Right lobe of liver (tissue), 6 donors: Measurements from ENCODE around the gene GPD1L. TPM values are rescaled to one million over a fixed set of nuclear protein-coding genes. Genes with fewer than 3 reads are reported as not detected.

Experiments
- ATAC-seq, 4 donors: fragments of 200-7000 bp; cut with Tn5 transposase; one replicate each; pipeline ENCODE4 v1.9.1; 2020; ENCODE audit warnings: mild to moderate bottlenecking in 4 of 4, moderate library complexity in 4 of 4
- DNase-seq, 3 donors: peaks; one replicate each; pipeline ENCODE4 v3.0.0-alpha.2; 2020
- H3K27ac ChIP-seq, 3 donors: fragments of 200-600 bp; one replicate each; pipeline ENCODE4 v1.8.0; 2022
- H3K27me3 ChIP-seq, 2 donors: fragments of 200-600 bp; one replicate each; pipeline ENCODE4 v1.8.0; 2022
- H3K36me3 ChIP-seq, 4 donors: fragments of 200-600 bp; sonication (generic) in 1 of 4; one replicate each; pipeline versions ENCODE4 v1.5.1 to v1.8.0; 2017 to 2022; ENCODE audit warnings: control low read depth in 1 of 4
- H3K4me1 ChIP-seq, 4 donors: fragments of 200-600 bp; sonication (generic) in 1 of 4; one replicate each; pipeline versions ENCODE4 v1.5.1 to v1.8.0; 2017 to 2022; ENCODE audit warnings: control low read depth in 1 of 4
- H3K4me3 ChIP-seq, 3 donors: fragments of 200-600 bp; one replicate each; pipeline ENCODE4 v1.8.0; 2022
- H3K9me3 ChIP-seq, 4 donors: fragments of 200-600 bp; sonication (generic) in 1 of 4; one replicate each; pipeline versions ENCODE4 v1.5.1 to v1.8.0; 2017 to 2022; ENCODE audit warnings: control low read depth in 1 of 4
- CTCF ChIP-seq, 4 donors: fragments of 200-600 bp in 3 of 4; fragments of 450-650 bp in 1 of 4; IDR thresholded peaks; one replicate each; pipeline versions ENCODE4 v1.5.1 to v1.8.0; 2016 to 2022; ENCODE audit warnings: antibody characterized with exemption in 4 of 4, mild to moderate bottlenecking in 2 of 4
- POLR2A ChIP-seq: fragments of 450-650 bp; IDR thresholded peaks from one replicate; pipeline ENCODE4 v1.6.1; 2017; ENCODE audit warnings: antibody characterized with exemption, mild to moderate bottlenecking
- WGBS: methylation state at CpG from one replicate; pipeline ENCODE4 v1.1.6; 2018; ENCODE audit warnings: low coverage, low lambda C conversion rate; ENCODE audit not compliant: insufficient coverage; ENCODE audit errors: missing lambda C conversion rate; 5-methylcytosine and 5-hydroxymethylcytosine counted together
- intact Hi-C, 2 donors: fragments of 100-400 bp; cut with DNase I; formaldehyde crosslinking; loops; one replicate each; pipeline versions ENCODE4 v1.11.2 to v1.14.1; 2022
- total RNA-seq, 6 experiments: library from RNA; depleted of rRNA in 2 of 6; stranded (reverse); fragments of >200 nt in 2 of 6; fragmentation: NEBNext Ultra II Directional in 3 of 6; extraction: Animal tissue kit (Norgen Biotek cat#: 25700) in 3 of 6; gene quantifications; one replicate each; pipeline versions ENCODE4 v1.1.0 to v1.2.4, GENCODE V29; 2016 to 2023
- donor health status: DM: no; HTN: yes; CAD: no.
- donor health status: DM: no; HTN: no; CAD: no.
- donor health status: DM: no; HTN: no; CAD: no.
- donor health status: DM: no; HTN: yes; CAD: no.
- donor health status: DM: no; HTN: yes; CAD: no.

Gene GPD1L
- total RNA-seq, 6 experiments from 2014 or later, result 1.5 to 3.3 (median 2.6) TPM

- WGBS, result 22% methylated on average over 3 of the region's 3 CpGs
- Histone ChIP-seq H3K4me3 (no peak overlapping the region), H3K36me3 (no peaks in the 10 kb centered on the region), H3K9me3 (no peaks in the 10 kb centered on the region), H3K27me3 (peaks cover 0 to 4% of the 10 kb centered on the region in 2 donors), H3K4me1 (no peaks in the 10 kb centered on the region), H3K27ac (no peak overlapping the region)
- no peak for ATAC-seq
- no peak for TF ChIP-seq POLR2A
- TF ChIP-seq CTCF (IDR thresholded peaks at IDR 0.05), result no peak
- intact Hi-C loops, result no loop called here
- no peak for DNase-seq
These were observed 11.0 kb upstream of the GPD1L start for GRCh38 chr3:32095431-32095830.

GRCh38 chr3:32097768-32098167 is 8.7 kb upstream of the GPD1L start:
- no peak overlapping the region for H3K27ac ChIP-seq
- no peak for DNase-seq
- TF ChIP-seq POLR2A (no peak), CTCF (IDR thresholded peaks at IDR 0.05) (no peak)
- H3K4me1 ChIP-seq, result no peaks in the 10 kb centered on the region
- no peaks in the 10 kb centered on the region for H3K9me3 ChIP-seq
- WGBS, result 43% methylated on average over 1 of the region's 1 CpG
- no peak overlapping the region for H3K4me3 ChIP-seq
- H3K27me3 ChIP-seq, result peaks cover 0 to 4% of the 10 kb centered on the region in 2 donors
- intact Hi-C loops, result no loop called here
- ATAC-seq, result no peak
- no peaks in the 10 kb centered on the region for H3K36me3 ChIP-seq

- no peak for ATAC-seq
- no peak overlapping the region for H3K4me3 ChIP-seq
- no peaks in the 10 kb centered on the region for H3K36me3 ChIP-seq
- intact Hi-C loops, result no loop called here
- H3K27ac ChIP-seq, result no peak overlapping the region
- DNase-seq, result no peak
- TF ChIP-seq CTCF (IDR thresholded peaks at IDR 0.05), result no peak
- no peak for TF ChIP-seq POLR2A
- 86% methylated on average over 1 of the region's 1 CpG for WGBS
- peaks cover 0 to 4% of the 10 kb centered on the region in 2 donors for H3K27me3 ChIP-seq
- H3K9me3 ChIP-seq, result no peaks in the 10 kb centered on the region
- no peaks in the 10 kb centered on the region for H3K4me1 ChIP-seq
These were observed 7.9 kb upstream of the GPD1L start for GRCh38 chr3:32098528-32098927.

- no peak overlapping the region for H3K4me3 ChIP-seq
- WGBS, result 58% methylated on average over 5 of the region's 5 CpGs
- H3K27me3 ChIP-seq, result no peaks in the 10 kb centered on the region
- DNase-seq (no peak), ATAC-seq (no peak)
- no peaks in the 10 kb centered on the region for H3K4me1 ChIP-seq
- no peak for TF ChIP-seq POLR2A
- intact Hi-C loops, result no loop called here
- H3K9me3 ChIP-seq, result no peaks in the 10 kb centered on the region
- no peaks in the 10 kb centered on the region for H3K36me3 ChIP-seq
- H3K27ac ChIP-seq, result no peak overlapping the region
These were observed 6.0 kb upstream of the GPD1L start for GRCh38 chr3:32100465-32100864.

- Histone ChIP-seq H3K36me3 (no peaks in the 10 kb centered on the region), H3K4me3 (no peak overlapping the region), H3K27me3 (no peaks in the 10 kb centered on the region), H3K4me1 (no peaks in the 10 kb centered on the region), H3K9me3 (no peaks in the 10 kb centered on the region), H3K27ac (no peak overlapping the region)
- no peak for DNase-seq
- no peak for ATAC-seq
- TF ChIP-seq CTCF (IDR thresholded peaks at IDR 0.05) (no peak), POLR2A (no peak)
- 76% methylated on average over 7 of the region's 7 CpGs for WGBS
- intact Hi-C loops, result no loop called here
These were observed 4.1 kb upstream of the GPD1L start for GRCh38 chr3:32102289-32102688.
